ENCODE results near the gene VSNL1.

Gene VSNL1

GRCh38 chr2:17648581-17648980, 108.1 kb downstream of the VSNL1 start:
- no peak for FAIRE-seq

DNA sequence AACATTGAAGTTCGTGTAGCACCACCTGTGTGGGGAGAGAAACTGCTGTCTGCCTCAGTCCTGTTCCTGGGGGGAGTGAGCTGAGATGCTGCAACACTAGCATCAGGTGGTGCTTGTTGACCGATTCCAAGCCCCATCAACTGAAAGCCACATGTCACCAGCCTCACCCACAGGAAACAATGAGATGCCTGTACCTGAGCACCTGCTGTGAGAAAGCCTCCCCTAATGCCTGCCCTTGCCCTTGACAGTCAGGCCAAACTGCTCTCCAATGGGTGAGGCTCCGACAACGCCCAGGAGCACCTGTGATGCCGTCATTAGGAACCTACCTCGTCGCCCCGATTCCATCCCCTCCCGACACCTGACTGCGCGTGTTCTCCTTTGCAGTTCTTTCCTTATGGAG, 108.5 kb downstream of the VSNL1 start:
- no peak for FAIRE-seq

DNA sequence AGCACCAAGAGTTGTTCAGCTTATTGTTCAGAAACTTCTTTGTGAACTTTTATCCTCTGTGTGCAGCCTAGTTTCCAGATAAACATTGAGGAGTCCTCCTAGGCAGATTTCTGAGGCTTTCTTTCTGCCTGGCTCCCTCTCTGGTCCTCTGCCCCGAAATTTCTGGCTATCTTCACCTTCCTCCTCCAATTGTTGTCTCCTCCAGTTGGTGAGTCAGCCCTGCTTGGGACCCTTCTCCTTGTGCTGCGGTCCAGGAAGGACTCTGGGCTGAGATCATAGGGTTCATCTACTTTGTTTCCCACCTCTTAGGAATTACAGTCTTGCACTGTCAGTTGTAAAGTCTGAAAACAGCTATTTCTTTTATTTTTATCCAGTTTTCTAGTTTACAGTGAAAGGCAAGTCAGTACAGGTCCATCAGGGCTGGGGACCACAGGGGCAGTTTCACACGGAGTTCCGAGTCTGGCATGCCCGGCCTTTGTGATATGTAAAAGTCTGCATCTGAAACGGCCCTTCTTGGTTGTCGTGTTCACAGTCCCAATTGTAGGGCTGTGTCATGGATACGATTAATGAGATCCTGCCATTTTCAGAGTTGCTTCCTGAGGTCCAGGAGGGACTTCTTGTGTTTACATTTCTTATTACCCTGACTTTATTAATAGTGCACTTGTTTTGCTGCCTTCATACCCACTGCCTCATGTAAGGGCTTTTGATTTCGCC, 112.3 kb downstream of the VSNL1 start:
- no peak for FAIRE-seq

- no peak for FAIRE-seq
These were observed 117.3 kb downstream of the VSNL1 start for GRCh38 chr2:17657759-17658158.

GRCh38 chr2:17658251-17658843, 117.9 kb downstream of the VSNL1 start:
- FAIRE-seq = no peak

DNA sequence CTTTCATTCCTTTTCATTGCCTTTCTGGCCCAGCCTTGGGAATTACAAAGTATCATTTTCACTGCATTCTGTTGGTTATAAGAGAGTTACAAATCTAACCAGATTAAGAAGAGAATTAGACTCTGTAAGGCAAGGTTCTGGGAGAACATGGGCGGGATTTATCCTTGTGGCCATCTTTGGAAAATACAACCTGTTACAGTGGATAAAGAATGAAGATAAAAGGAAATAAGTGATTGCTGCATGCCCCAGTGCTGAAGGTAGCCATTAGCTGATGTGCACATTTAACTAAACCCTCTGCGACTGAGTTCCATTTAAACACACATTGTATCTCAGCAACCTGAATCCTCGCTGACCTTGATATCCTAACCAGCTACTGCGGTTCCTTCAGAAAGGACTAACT, 119.7 kb downstream of the VSNL1 start:
- no peak for FAIRE-seq

GRCh38 chr2:17661460-17661859, 121.0 kb downstream of the VSNL1 start:
- FAIRE-seq = no peak

DNA sequence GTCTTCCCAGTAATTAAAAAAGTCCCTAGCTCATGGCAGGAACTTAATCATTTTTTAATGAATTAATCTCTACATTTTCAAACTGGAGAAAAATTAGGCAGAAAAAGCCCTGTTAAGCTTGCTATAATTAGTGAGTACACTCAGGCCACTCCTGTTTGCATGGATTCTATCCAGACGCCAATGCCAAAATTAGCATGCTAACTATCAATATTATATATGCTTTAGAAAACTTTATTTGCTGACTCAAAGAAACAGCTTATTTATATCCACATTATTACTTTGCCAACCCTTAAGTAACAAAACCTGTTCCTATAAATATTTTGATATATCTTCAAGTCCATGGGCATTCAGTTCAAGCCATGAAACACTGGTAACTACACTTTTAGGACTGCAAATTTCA, 122.2 kb downstream of the VSNL1 start:
- FAIRE-seq = no peak

GRCh38 chr2:17664534-17664933, 124.0 kb downstream of the VSNL1 start:
- FAIRE-seq = no peak

- no peak for FAIRE-seq
These were observed 127.4 kb downstream of the VSNL1 start for GRCh38 chr2:17667898-17668297.

GRCh38 chr2:17672583-17673317, 132.3 kb downstream of the VSNL1 start:
- no peak for FAIRE-seq

DNA sequence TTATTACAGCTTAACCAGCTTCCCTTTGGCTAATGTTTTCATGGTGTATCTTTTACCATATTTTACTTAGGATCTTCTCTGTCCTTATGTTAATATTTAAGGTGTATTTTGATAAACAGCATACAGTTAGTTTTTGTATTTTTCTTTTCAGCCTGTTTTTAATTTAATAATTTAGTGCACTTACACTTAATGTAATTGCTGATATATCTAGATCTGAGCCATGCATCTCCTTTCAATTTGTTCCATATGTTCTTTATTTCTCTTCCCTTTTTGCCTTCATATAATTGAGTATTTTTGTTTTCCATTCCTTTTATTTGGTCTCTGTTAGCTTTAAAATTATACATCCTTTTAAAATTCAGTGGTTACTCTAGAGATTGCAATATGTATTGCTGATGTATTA, 134.3 kb downstream of the VSNL1 start:
- FAIRE-seq = no peak

DNA sequence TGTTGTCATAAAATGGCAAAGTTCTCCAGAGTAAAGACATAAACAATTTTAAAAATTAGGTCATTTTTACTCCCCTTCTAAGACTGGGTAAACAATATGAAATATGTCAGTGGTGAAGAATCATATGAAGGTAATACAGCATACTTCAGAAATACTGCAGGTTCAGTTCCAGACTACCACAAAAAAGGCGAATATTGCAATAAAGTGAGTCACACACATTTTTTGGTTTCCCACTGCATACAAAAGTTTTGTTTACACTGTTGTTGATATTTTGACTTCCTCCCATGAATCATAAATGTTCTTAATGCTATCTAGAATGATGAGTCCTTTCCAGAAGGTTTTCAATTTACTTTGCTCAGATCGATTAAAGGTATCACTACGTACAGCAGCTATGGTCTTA, 139.6 kb downstream of the VSNL1 start:
- no peak for FAIRE-seq

DNA sequence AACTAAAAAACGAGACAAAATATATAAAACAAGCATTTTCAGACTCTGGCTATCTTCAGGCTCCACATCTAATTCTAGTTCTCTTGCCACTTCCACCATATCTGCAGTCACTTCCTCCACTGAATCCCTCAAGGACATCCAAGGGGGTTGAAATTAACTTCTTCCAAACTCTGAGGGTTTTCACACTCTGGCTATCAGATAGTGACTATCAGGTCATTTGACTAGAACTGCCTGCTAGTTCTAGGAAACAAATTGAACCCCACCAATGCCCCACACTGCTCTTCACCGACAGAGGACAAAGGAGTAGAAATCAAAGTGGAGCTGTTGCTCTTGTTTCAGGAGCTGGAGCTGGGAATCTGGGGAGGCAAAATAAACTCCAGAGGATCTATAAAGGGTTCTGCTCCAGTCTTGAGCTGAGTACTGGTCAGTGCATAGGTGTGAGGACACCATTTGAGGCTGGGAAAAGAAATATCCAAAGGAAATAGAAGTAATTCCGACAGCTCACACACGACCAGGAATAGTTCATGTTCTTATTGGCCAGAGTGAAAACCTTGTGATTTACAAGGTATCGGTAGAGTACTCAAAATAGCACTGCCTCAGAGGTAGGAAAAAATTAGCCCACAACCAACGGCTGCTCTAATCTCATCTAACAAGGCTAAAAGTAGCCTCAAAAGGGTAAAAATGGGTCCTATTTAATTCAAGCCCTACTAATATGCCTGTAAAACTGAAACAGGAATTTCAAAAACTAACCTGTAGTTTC, 141.8 kb downstream of the VSNL1 start:
- no peak for FAIRE-seq

- no peak for FAIRE-seq
These were observed 143.5 kb downstream of the VSNL1 start for GRCh38 chr2:17683981-17684380.

DNA sequence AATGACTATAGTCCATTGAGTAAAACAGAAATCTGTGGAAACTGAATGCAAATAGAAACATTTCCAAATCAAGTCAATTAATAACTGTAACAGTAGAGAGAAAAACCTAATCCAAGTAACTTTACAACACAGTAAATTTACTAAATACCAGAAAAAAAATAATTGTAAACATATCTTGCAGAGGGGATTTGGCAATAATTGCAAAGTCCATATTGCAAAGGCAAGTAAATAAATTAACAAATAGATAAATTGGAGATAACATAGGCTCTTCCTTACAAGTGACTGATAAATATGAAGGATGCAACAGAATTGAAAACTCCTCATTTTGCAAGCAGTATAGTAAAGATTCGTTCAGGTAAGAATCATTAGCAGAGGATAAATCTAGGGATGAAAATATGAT, 148.1 kb downstream of the VSNL1 start:
- no peak for FAIRE-seq

DNA sequence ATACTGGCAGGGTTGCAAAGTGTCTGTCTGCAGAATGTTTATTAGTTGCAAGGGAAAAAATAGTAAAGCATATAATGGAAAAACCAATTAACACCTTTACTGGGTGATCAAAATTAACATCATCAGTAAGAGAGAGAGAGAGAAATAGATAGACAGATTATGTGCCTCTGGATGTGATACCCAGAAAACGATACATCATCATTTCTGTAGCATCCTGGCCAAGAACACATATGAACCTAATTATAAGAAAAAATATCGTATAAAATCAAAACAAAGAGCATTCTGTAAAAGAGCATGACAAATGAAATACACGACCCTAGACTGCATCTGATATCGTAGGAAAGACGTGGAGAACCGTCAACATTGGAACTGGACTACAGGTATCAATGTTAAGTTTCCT, 148.5 kb downstream of the VSNL1 start:
- no peak for FAIRE-seq

DNA sequence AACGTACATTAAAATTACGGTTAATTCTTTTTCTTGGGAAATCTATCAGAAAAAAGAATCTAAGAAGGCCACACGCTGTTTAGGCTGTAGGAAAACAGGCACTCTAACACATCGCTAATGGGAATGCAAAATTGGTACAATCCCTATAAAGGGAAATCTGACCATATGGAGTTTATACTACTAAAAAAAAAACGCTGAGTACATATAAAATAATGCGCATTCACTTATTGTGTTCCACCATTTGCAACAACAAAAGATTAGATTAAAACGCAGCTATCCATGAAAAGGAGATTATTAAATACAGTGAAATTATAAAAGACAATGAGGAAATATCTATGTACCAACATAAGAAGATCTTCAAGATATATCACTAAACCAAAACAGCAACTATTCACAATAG, 150.3 kb downstream of the VSNL1 start:
- FAIRE-seq = no peak

All from A204.1 (cell line).